Naive thymus-derived CD4-positive, alpha-beta T cell (primary cell): Measurements from ENCODE around the gene KIF16B. TPM values are rescaled to one million over a fixed set of nuclear protein-coding genes. Genes with fewer than 3 reads are reported as not detected.

ENCODE experiments used
- ATAC-seq: fragments of 150-1000 bp; cut with Tn5 transposase; 2 replicates; pipeline ENCODE4 v1.10.0; 2021; ENCODE audit warnings: mild to moderate bottlenecking, moderate library complexity
- CTCF ChIA-PET: fragments of 350-600 bp; sonication (Branson Sonifier 250); formaldehyde crosslinking; loops from one replicate; lab custom pipeline; 2021; ENCODE audit warnings: antibody characterized with exemption; lab: Charles Lee
- POLR2A ChIA-PET: fragments of 350-600 bp; sonication (Branson Sonifier 250); formaldehyde crosslinking; loops from one replicate; lab custom pipeline; 2021; ENCODE audit warnings: antibody characterized with exemption, inconsistent platforms; lab: Charles Lee
- DNase-seq, 9 donors: peaks; one replicate each; pipeline versions ENCODE4 v3.0.0 to v3.0.0-alpha.2; 2020 to 2022; ENCODE audit warnings: mixed read lengths in 1 of 9
- H3K27ac ChIP-seq: one replicate; pipeline ENCODE4 v1.7.0; 2013; ENCODE audit warnings: mild to moderate bottlenecking, low read depth, low read length, moderate library complexity
- H3K27me3 ChIP-seq, 2 donors: one replicate each; pipeline ENCODE4 v1.7.0; 2013; ENCODE audit warnings: low read length in 2 of 2, mild to moderate bottlenecking in 2 of 2, moderate library complexity in 2 of 2; ENCODE audit not compliant: control insufficient read depth in 2 of 2, insufficient read depth in 2 of 2
- H3K36me3 ChIP-seq, 3 experiments: 1 replicate in 2 of 3; 2 replicates in 1 of 3; pipeline ENCODE4 v1.7.0; 2013; ENCODE audit warnings: low read length in 3 of 3, mild to moderate bottlenecking in 3 of 3, moderate library complexity in 1 of 3; ENCODE audit not compliant: insufficient read depth in 3 of 3, control insufficient read depth in 2 of 3
- H3K4me1 ChIP-seq, 2 donors: one replicate each; pipeline ENCODE4 v1.7.0; 2013; ENCODE audit warnings: low read length in 2 of 2, mild to moderate bottlenecking in 2 of 2, moderate library complexity in 1 of 2; ENCODE audit not compliant: control insufficient read depth in 2 of 2, insufficient read depth in 2 of 2
- H3K4me3 ChIP-seq: 2 replicates; pipeline ENCODE4 v1.7.0; 2013; ENCODE audit warnings: mild to moderate bottlenecking, low read length
- H3K9me3 ChIP-seq, 3 experiments: 1 replicate in 2 of 3; 2 replicates in 1 of 3; pipeline ENCODE4 v1.7.0; 2013; ENCODE audit warnings: low read length in 3 of 3; ENCODE audit not compliant: control insufficient read depth in 2 of 3
- H3K27ac Mint-ChIP-seq, 9 donors: one replicate each; pipeline ENCODE4 v1.8.0; 2020 to 2022; ENCODE audit warnings: mixed read lengths in 9 of 9, mild to moderate bottlenecking in 8 of 9, moderate library complexity in 5 of 9, inconsistent platforms in 2 of 9
- H3K27me3 Mint-ChIP-seq, 5 donors: one replicate each; pipeline ENCODE4 v1.8.0; 2021 to 2022; ENCODE audit warnings: mixed read lengths in 5 of 5, mild to moderate bottlenecking in 1 of 5
- H3K36me3 Mint-ChIP-seq, 5 donors: one replicate each; pipeline ENCODE4 v1.8.0; 2020 to 2022; ENCODE audit warnings: mixed read lengths in 5 of 5, mild to moderate bottlenecking in 3 of 5, inconsistent platforms in 1 of 5
- H3K4me1 Mint-ChIP-seq, 7 donors: one replicate each; pipeline ENCODE4 v1.8.0; 2020 to 2022; ENCODE audit warnings: mixed read lengths in 7 of 7, mild to moderate bottlenecking in 3 of 7, inconsistent platforms in 1 of 7
- H3K4me3 Mint-ChIP-seq, 10 donors: one replicate each; pipeline ENCODE4 v1.8.0; 2020 to 2022; ENCODE audit warnings: mild to moderate bottlenecking in 10 of 10, mixed read lengths in 10 of 10, moderate library complexity in 6 of 10, inconsistent platforms in 2 of 10
- H3K9me3 Mint-ChIP-seq, 11 donors: one replicate each; pipeline ENCODE4 v1.8.0; 2020 to 2022; ENCODE audit warnings: mixed read lengths in 11 of 11, mild to moderate bottlenecking in 4 of 11, inconsistent platforms in 1 of 11, moderate library complexity in 1 of 11
- intact Hi-C, 2 donors: fragments of 100-400 bp; cut with micrococcal nuclease; formaldehyde crosslinking; loops; one replicate each; pipeline ENCODE4 v1.15.1; 2023
- polyA plus RNA-seq, 2 donors: library from polyadenylated mRNA; unstranded; fragments of 300-500 nt; fragmentation: Illumina TruSeq; gene quantifications; one replicate each; pipeline ENCODE4 v1.2.3, GENCODE V29; 2021
- total RNA-seq, 6 experiments: library from RNA in 5 of 6; stranded (reverse) in 5 of 6; gene quantifications; 1 replicate in 5 of 6; 2 replicates in 1 of 6; pipeline ENCODE4 v1.2.3 and lab custom pipeline; 2021 to 2026

KIF16B gene
- total and polyA plus RNA-seq, 7 experiments from 2014 or later, result 6.0 to 13.7 (median 10.3) TPM

- Mint-ChIP-seq H3K9me3 (peaks cover 0 to 2% (median 0%) of the 10 kb centered on the region in 11 donors), H3K27me3 (peaks cover 2 to 11% (median 8%) of the 10 kb centered on the region in 5 donors), H3K4me1 (no peaks in the 10 kb centered on the region), H3K4me3 (no peak overlapping the region), H3K27ac (no peak overlapping the region), H3K36me3 (no peaks in the 10 kb centered on the region)
- CTCF ChIA-PET, result no interaction called here
- H3K27me3 ChIP-seq, result no peaks in the 10 kb centered on the region
- intact Hi-C loops, result no loop called here
- POLR2A ChIA-PET, result no interaction called here
- no peaks in the 10 kb centered on the region for H3K9me3 ChIP-seq
- H3K4me1 ChIP-seq, result no peaks in the 10 kb centered on the region
- no peaks in the 10 kb centered on the region for H3K36me3 ChIP-seq
- DNase-seq (no peak), ATAC-seq (no peak)
- no peak overlapping the region for H3K27ac ChIP-seq
- no peak overlapping the region for H3K4me3 ChIP-seq
Measured at GRCh38 chr20:16608277-16608650, 35.0 kb upstream of the KIF16B start.

- no peak for ATAC-seq
- H3K36me3 Mint-ChIP-seq, result no peaks in the 10 kb centered on the region
- intact Hi-C loops, result no loop called here
- H3K27me3 Mint-ChIP-seq, result peaks cover 2 to 11% (median 8%) of the 10 kb centered on the region in 5 donors
- Histone ChIP-seq H3K27ac (no peak overlapping the region), H3K4me1 (no peaks in the 10 kb centered on the region), H3K27me3 (no peaks in the 10 kb centered on the region), H3K9me3 (no peaks in the 10 kb centered on the region), H3K4me3 (no peak overlapping the region), H3K36me3 (no peaks in the 10 kb centered on the region)
- H3K27ac Mint-ChIP-seq, result no peak overlapping the region
- no peak overlapping the region for H3K4me3 Mint-ChIP-seq
- no peak for DNase-seq
- ChIA-PET CTCF (no interaction called here), POLR2A (no interaction called here)
- H3K9me3 Mint-ChIP-seq, result peaks cover 0 to 2% (median 0%) of the 10 kb centered on the region in 11 donors
- no peaks in the 10 kb centered on the region for H3K4me1 Mint-ChIP-seq
Measured at GRCh38 chr20:16607364-16608276, 34.4 kb upstream of the KIF16B start.

GRCh38 chr20:16606468-16607070 lies 33.3 kb upstream of the KIF16B start:
- Histone ChIP-seq H3K27me3 (no peaks in the 10 kb centered on the region), H3K27ac (no peak overlapping the region), H3K36me3 (no peaks in the 10 kb centered on the region), H3K9me3 (no peaks in the 10 kb centered on the region), H3K4me3 (no peak overlapping the region), H3K4me1 (no peaks in the 10 kb centered on the region)
- ChIA-PET CTCF (no interaction called here), POLR2A (no interaction called here)
- no peak overlapping the region for H3K4me3 Mint-ChIP-seq
- peaks cover 0 to 2% (median 0%) of the 10 kb centered on the region in 11 donors for H3K9me3 Mint-ChIP-seq
- no peak for DNase-seq
- intact Hi-C loops, result no loop called here
- no peaks in the 10 kb centered on the region for H3K36me3 Mint-ChIP-seq
- H3K27me3 Mint-ChIP-seq, result peaks cover 2 to 9% (median 8%) of the 10 kb centered on the region in 5 donors
- H3K4me1 Mint-ChIP-seq, result no peaks in the 10 kb centered on the region
- no peak for ATAC-seq
- H3K27ac Mint-ChIP-seq, result no peak overlapping the region

- Mint-ChIP-seq H3K27me3 (peaks cover 0 to 15% (median 6%) of the 10 kb centered on the region in 5 donors), H3K27ac (no peak overlapping the region), H3K36me3 (no peaks in the 10 kb centered on the region), H3K4me3 (no peak overlapping the region), H3K4me1 (no peaks in the 10 kb centered on the region), H3K9me3 (no peaks in the 10 kb centered on the region)
- no peak overlapping the region for H3K4me3 ChIP-seq
- H3K36me3 ChIP-seq, result no peaks in the 10 kb centered on the region
- POLR2A ChIA-PET, result no interaction called here
- H3K4me1 ChIP-seq, result no peaks in the 10 kb centered on the region
- no peaks in the 10 kb centered on the region for H3K27me3 ChIP-seq
- CTCF ChIA-PET, result no interaction called here
- no peaks in the 10 kb centered on the region for H3K9me3 ChIP-seq
- no peak overlapping the region for H3K27ac ChIP-seq
- ATAC-seq (no peak), DNase-seq (no peak)
- intact Hi-C loops, result no loop called here
Measured at GRCh38 chr20:16601047-16601446, 27.8 kb upstream of the KIF16B start.

GRCh38 chr20:16599257-16599656 lies 26.0 kb upstream of the KIF16B start:
- peaks cover 0 to 16% (median 13%) of the 10 kb centered on the region in 5 donors for H3K27me3 Mint-ChIP-seq
- DNase-seq, result no peak
- no peaks in the 10 kb centered on the region for H3K4me1 Mint-ChIP-seq
- no peaks in the 10 kb centered on the region for H3K9me3 Mint-ChIP-seq
- H3K4me3 ChIP-seq, result no peak overlapping the region
- no peak overlapping the region for H3K4me3 Mint-ChIP-seq
- no peak for ATAC-seq
- no peak overlapping the region for H3K27ac Mint-ChIP-seq
- intact Hi-C loops, result no loop called here
- no peaks in the 10 kb centered on the region for H3K36me3 ChIP-seq
- H3K27me3 ChIP-seq, result no peaks in the 10 kb centered on the region
- H3K9me3 ChIP-seq, result no peaks in the 10 kb centered on the region
- H3K36me3 Mint-ChIP-seq, result no peaks in the 10 kb centered on the region
- H3K4me1 ChIP-seq, result no peaks in the 10 kb centered on the region
- POLR2A ChIA-PET, result interaction anchor here (0.7 kb wide), 1 partner anchor 297 kb away, joined by 8 read pairs; no protein-coding TSS in a partner anchor
- no peak overlapping the region for H3K27ac ChIP-seq
- CTCF ChIA-PET, result no interaction called here

GRCh38 chr20:16596991-16597390 lies 23.7 kb upstream of the KIF16B start:
- no peaks in the 10 kb centered on the region for H3K9me3 ChIP-seq
- no peaks in the 10 kb centered on the region for H3K9me3 Mint-ChIP-seq
- H3K4me1 ChIP-seq, result no peaks in the 10 kb centered on the region
- H3K27ac ChIP-seq, result no peak overlapping the region
- H3K36me3 Mint-ChIP-seq, result no peaks in the 10 kb centered on the region
- DNase-seq (no peak), ATAC-seq (no peak)
- H3K4me3 Mint-ChIP-seq, result no peak overlapping the region
- no peak overlapping the region for H3K4me3 ChIP-seq
- ChIA-PET POLR2A (no interaction called here), CTCF (no interaction called here)
- H3K27ac Mint-ChIP-seq, result no peak overlapping the region
- no peaks in the 10 kb centered on the region for H3K4me1 Mint-ChIP-seq
- H3K27me3 ChIP-seq, result no peaks in the 10 kb centered on the region
- no peaks in the 10 kb centered on the region for H3K36me3 ChIP-seq
- intact Hi-C loops, result no loop called here
- peaks cover 0 to 33% (median 18%) of the 10 kb centered on the region in 5 donors for H3K27me3 Mint-ChIP-seq
